Activated T-cell treated with anti-CD3 and anti-CD28 coated beads, Interleukin-2, amount 50 U/mL, for 24 hours (primary cell): ENCODE results near the gene KRTAP4-16.
"Not testable (repeated sequence)": the region's sequence is repeated elsewhere in the genome, so short reads cannot be mapped to it uniquely, and the experiment has no call there.

Source experiments
- DNase-seq: peaks from one replicate; pipeline ENCODE4 v3.0.0-alpha.2; 2020
- H3K27ac Mint-ChIP-seq: 2 replicates; pipeline ENCODE4 v1.8.0; 2020; ENCODE audit warnings: mild to moderate bottlenecking, mixed read lengths
- H3K27me3 Mint-ChIP-seq: 2 replicates; pipeline ENCODE4 v1.8.0; 2020; ENCODE audit warnings: mixed read lengths
- H3K36me3 Mint-ChIP-seq: 2 replicates; pipeline ENCODE4 v1.8.0; 2020; ENCODE audit warnings: low read depth, mixed read lengths
- H3K4me1 Mint-ChIP-seq: 2 replicates; pipeline ENCODE4 v1.8.0; 2020; ENCODE audit warnings: low read depth, mixed read lengths
- H3K4me3 Mint-ChIP-seq: 2 replicates; pipeline ENCODE4 v1.8.0; 2020; ENCODE audit warnings: mild to moderate bottlenecking, moderate library complexity, mixed read lengths
- H3K9me3 Mint-ChIP-seq: 2 replicates; pipeline ENCODE4 v1.8.0; 2020; ENCODE audit warnings: mixed read lengths

Gene KRTAP4-16

DNA sequence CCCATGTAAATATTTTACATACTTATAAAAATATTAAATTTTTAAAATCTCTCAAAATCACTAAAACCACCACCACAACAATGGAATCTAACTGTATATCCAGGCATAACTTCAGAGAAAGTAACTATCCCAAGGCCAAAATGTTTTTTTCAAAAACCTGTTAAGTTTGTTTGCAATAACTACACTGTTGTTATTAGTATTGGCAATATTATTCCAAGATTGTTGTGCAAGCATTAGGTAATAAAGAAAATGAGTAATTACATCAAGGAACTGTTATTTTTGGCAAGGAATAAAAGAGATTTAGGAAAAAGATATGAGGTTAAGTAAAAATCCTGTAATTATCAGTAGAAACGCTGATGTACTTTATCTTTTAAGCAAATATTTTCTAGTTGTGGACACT is 25.4 kb upstream of the KRTAP4-16 start:
- Mint-ChIP-seq H3K9me3 (peaks cover under 1% of the 10 kb centered on the region), H3K27ac (no peak overlapping the region), H3K4me1 (peaks cover 27% of the 10 kb centered on the region), H3K36me3 (no peaks in the 10 kb centered on the region), H3K4me3 (no peak overlapping the region), H3K27me3 (peaks cover 14% of the 10 kb centered on the region)
- DNase-seq: no peak

DNA sequence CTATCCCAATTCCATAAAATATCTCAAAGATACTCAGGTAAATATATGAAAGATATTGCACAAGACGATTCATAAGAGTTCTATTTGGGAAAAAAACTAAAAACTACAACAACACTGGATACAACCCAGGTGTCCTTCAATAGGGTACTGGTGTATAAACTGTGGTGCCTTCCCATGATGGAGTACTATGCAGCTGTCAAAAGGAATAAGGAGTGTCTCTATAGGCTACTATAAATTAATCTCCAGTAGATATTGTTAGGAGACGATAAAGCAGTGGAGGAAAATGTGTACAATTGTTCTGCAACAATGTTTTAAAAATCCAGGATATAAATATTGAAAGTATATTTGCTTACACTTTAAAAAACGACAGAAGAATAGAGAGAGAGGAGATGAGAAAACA is 24.4 kb upstream of the KRTAP4-16 start:
- Mint-ChIP-seq H3K27me3 (peaks cover 19% of the 10 kb centered on the region), H3K4me3 (no peak overlapping the region), H3K4me1 (peaks cover 26% of the 10 kb centered on the region), H3K9me3 (peaks cover 4% of the 10 kb centered on the region), H3K36me3 (no peaks in the 10 kb centered on the region), H3K27ac (no peak overlapping the region)
- no peak for DNase-seq

DNA sequence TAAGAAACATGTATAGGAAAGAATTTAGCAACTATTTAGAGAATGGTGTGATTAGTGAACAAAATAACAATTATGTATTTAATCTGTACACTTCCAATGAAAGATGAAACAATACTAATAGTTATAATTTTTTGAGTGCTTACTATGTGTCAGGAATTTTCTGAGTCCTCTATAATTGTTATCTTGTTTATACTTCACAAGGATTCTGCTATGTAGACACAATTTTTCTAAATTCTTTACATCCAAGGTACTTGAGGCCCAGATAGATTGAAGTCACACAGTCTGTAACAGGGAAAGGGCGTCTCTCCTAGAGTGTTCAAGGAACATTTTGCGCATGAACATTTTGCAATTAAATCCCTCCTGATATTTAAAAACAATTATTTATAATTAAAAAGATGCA is 23.1 kb upstream of the KRTAP4-16 start:
- DNase-seq: no peak
- Mint-ChIP-seq H3K36me3 (no peaks in the 10 kb centered on the region), H3K4me3 (no peak overlapping the region), H3K27me3 (peaks cover 23% of the 10 kb centered on the region), H3K27ac (no peak overlapping the region), H3K4me1 (peaks cover 33% of the 10 kb centered on the region), H3K9me3 (peaks cover 4% of the 10 kb centered on the region)

DNA sequence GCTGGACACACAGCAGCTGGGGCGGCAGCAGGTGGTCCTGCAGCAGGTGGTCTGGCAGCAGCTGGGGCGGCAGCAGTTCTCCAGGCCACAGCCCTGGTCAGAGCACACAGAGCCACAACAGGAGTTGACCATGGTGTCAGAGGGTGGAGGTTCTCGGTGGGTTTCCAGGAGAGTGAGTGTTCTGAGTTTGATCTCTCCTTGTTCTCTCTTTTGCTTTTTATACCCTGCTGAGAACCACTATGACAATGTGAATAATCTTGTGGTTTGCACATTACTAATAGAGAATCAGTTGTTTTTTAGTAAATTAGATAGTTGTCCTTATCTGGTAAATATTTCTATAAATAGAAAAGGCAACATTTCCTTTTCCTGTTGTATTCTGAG is 22.0 kb upstream of the KRTAP4-16 start, which contains the start of gene KRTAP4-12:
Gene KRTAP4-12 (minus strand): TSS at position 192 of the 381 bp plus-strand sequence. CDS start 60 bp downstream, at position 132.
- peaks cover 37% of the 10 kb centered on the region for H3K4me1 Mint-ChIP-seq
- DNase-seq, H3K36me3 Mint-ChIP-seq, H3K9me3 Mint-ChIP-seq, H3K27ac Mint-ChIP-seq, H3K4me3 Mint-ChIP-seq: not testable (repeated sequence)
- H3K27me3 Mint-ChIP-seq: peaks cover 23% of the 10 kb centered on the region

DNA sequence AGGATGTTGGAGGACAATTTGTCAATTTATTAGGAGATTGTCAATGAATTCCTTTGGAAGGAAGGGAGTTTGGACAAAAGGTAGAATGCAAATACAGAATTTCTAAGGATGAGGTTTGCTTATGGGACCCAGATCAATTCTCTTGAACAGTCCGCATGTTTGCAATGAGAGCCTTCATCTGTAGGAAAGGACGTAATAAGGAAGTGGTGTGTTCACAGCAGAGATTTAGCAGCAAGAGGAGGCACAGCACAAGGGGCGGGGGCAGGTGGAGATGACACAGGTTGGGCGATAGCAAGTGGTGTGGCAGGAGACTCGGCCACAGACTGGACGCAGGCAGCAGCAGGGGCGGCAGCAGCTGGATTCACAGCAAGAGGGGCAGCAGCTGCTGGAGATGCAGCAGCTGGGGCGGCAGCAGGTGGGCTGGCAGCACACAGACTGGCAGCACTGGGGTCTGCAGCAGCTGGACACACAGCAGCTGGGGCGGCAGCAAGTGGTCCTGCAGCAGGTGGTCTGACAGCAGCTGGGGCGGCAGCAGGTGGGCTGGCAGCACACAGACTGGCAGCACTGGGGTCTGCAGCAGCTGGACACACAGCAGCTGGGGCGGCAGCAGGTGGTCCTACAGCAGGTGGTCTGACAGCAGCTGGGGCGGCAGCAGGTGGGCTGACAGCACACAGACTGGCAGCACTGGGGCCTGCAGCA is 21.4 kb upstream of the KRTAP4-16 start:
- not testable (repeated sequence) for H3K4me3 Mint-ChIP-seq
- H3K27me3 Mint-ChIP-seq: peaks cover 26% of the 10 kb centered on the region
- peaks cover 37% of the 10 kb centered on the region for H3K4me1 Mint-ChIP-seq

DNA sequence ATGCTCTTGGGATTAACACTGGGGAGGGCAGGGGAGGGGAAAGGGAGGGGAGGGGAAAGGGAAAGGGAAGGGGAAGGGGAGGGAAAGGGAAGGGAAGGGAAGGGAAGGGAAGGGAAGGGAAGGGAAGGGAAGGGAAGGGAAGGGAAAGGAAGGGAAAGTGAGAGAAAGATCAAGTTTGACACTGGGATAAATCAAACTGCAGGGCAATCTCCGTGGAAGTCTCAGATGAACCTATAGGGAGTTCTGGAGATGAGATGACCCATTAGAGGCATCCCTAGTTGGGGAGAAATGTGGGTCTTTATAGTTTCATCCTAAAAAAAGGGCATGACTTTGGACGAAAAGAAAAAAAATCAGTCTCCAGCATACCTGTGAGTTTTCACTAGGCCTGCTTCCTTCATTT is 19.7 kb upstream of the KRTAP4-16 start:
- peaks cover 33% of the 10 kb centered on the region for H3K27me3 Mint-ChIP-seq
- no peak for DNase-seq
- no peak overlapping the region for H3K27ac Mint-ChIP-seq
- no peaks in the 10 kb centered on the region for H3K36me3 Mint-ChIP-seq
- peaks cover 4% of the 10 kb centered on the region for H3K9me3 Mint-ChIP-seq
- H3K4me1 Mint-ChIP-seq: peaks cover 37% of the 10 kb centered on the region
- no peak overlapping the region for H3K4me3 Mint-ChIP-seq

More for the DNA sequence above, 21.4 kb upstream of the KRTAP4-16 start:
- not testable (repeated sequence) for H3K36me3 Mint-ChIP-seq, H3K9me3 Mint-ChIP-seq, DNase-seq, H3K27ac Mint-ChIP-seq

DNA sequence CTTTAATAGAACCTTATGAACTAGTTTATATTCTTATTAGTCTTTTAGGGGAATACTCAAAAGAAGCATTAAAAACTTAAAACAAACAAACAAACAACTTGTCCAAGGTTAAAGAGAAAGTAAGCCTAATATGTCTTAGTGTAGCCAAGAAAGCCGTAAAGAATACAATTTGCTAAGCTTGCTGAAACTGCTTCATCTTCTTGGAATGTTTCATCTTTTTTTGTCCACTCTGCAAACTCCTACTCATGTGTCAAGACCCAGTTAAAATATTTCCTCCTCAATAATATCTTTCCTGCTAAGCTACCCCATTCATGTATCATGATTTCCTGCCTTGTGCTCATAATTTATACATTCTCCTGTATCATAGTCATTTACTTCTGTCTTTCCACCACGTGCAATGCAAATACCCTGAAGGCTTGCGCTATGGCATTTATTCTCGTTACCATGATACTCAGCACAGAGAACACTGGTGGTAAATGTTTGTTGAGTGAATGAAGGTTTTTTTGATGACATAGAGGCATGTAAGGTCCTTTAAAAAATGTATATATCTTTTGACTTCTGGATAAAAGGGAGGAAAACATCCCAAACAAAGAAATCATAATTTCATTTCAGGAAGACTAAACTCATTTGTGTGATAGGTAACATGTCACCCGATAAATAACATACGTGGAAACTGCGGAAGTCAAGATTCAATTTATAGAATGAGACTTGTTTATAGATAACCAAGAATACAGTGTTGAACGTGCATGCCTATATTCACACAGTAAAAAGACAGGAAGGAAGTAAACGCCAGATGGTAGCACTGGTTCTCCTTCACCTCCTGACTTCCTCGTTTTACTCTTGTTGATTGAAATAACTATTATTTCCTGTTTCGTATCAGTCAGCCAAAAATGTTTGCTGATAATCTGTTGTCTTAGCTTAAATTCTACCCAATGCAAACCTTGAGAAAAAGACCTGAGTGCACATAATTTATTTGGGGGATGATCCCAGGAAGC is 18.0 kb upstream of the KRTAP4-16 start:
- H3K4me3 Mint-ChIP-seq, H3K27ac Mint-ChIP-seq, H3K36me3 Mint-ChIP-seq, DNase-seq, H3K9me3 Mint-ChIP-seq: not testable (repeated sequence)
- Mint-ChIP-seq H3K4me1 (peaks cover 24% of the 10 kb centered on the region), H3K27me3 (peaks cover 49% of the 10 kb centered on the region)

DNA sequence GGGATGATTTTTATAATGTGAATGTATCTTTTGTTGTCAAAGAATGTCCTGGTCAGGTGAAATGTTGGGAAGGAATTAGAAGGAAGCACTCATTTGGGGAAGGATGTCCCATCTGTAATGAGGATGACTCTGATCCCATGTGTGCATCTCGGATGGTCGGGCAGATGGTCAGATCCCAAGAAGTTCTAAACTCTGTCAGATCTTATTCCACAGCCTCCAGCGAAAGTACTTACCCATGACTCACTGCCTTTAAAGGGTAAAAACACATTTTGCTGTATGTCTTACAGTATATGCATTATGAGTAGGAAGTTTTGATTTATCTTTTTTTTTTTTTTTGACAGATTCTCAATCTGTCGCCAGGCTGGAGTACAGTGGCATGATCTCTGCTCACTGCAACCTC is 16.7 kb upstream of the KRTAP4-16 start:
- Mint-ChIP-seq H3K36me3 (no peaks in the 10 kb centered on the region), H3K9me3 (peaks cover 4% of the 10 kb centered on the region), H3K27ac (no peak overlapping the region), H3K4me1 (peaks cover 18% of the 10 kb centered on the region), H3K27me3 (peaks cover 52% of the 10 kb centered on the region), H3K4me3 (no peak overlapping the region)
- no peak for DNase-seq

DNA sequence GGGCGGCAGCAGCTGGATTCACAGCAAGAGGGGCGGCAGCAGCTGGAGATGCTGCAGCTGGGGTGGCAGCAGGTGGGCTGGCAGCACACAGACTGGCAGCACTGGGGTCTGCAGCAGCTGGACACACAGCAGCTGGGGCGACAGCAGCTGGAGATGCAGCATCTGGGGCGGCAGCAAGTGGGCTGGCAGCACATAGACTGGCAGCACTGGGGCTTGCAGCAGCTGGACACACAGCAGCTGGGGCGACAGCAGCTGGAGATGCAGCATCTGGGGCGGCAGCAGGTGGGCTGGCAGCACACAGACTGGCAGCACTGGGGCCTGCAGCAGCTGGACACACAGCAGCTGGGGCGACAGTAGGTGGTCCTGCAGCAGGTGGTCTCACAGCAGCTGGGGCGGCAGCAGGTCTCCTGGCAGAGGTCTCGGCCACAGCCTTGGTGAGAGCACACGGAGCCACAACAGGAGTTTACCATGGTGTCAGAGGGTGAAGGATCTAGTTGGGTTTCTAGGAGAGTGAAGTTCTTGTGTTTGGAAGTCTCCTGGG is 15.9 kb upstream of the KRTAP4-16 start, which contains the start of gene KRTAP4-11:
Gene KRTAP4-11 (minus strand): TSS at position 528 of the 541 bp plus-strand sequence. CDS start 58 bp downstream, at position 470.
- not testable (repeated sequence) for H3K27ac Mint-ChIP-seq, H3K36me3 Mint-ChIP-seq, DNase-seq, H3K4me3 Mint-ChIP-seq, H3K9me3 Mint-ChIP-seq
- Mint-ChIP-seq H3K27me3 (peaks cover 49% of the 10 kb centered on the region), H3K4me1 (peaks cover 12% of the 10 kb centered on the region)

DNA sequence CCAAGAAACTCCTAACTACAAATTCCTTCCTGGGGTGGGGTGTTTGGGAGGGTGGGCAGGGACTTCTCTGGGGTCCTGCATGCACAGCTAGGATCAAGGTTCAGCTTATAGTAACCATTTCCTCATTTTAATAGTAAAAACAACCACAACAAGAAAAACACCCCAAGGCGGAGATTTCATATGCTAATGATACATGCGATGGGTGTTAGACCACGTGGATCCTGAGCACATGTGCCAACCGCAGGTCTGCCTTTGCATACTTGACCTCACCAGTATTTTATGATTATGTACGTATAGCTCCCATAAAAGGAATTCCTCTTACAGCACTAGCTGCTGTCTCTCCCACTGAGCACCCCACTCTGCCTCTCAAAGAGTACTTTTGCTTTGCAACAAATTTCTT is 14.3 kb upstream of the KRTAP4-16 start:
- Mint-ChIP-seq H3K27me3 (peaks cover 42% of the 10 kb centered on the region), H3K27ac (no peak overlapping the region), H3K4me1 (peaks cover 10% of the 10 kb centered on the region), H3K36me3 (no peaks in the 10 kb centered on the region), H3K9me3 (peaks cover 2% of the 10 kb centered on the region), H3K4me3 (no peak overlapping the region)
- no peak for DNase-seq

DNA sequence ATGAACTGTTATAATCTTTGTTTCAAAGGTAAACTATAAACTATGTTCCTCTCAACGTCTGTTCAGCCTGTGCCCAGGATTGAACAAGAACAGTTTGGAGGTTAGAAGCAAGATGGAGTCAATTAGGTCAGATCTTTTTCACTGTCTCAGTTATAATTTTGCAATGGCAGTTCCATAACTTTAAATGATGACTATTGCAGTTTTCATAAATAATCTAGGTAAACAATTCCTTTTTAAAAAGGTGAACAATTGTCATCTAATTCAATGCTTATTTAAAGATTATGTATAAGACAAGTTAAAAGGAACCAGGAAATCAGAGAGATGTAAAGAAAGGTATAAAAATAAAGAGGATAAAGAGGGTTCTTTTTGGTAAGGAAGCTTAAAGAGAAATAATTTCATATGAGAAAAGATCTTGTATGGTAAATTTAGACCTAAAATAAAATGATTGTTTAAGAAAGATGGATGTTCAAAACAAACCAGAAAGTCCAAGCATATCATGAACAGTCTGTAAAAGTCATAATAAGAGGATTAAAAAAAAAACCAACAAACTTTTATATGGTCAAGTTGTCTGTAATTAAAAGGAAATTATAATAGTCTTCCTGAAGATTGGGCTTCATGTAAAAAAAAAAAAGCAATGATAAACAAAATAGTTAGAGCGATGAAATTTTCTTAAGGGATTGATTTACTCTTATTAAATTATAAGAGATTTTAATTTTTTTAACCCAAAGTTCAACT is 9.3 kb upstream of the KRTAP4-16 start:
- Mint-ChIP-seq H3K4me1 (no peaks in the 10 kb centered on the region), H3K36me3 (no peaks in the 10 kb centered on the region), H3K4me3 (no peak overlapping the region), H3K27me3 (peaks cover 42% of the 10 kb centered on the region), H3K9me3 (peaks cover 4% of the 10 kb centered on the region), H3K27ac (no peak overlapping the region)
- no peak for DNase-seq

DNA sequence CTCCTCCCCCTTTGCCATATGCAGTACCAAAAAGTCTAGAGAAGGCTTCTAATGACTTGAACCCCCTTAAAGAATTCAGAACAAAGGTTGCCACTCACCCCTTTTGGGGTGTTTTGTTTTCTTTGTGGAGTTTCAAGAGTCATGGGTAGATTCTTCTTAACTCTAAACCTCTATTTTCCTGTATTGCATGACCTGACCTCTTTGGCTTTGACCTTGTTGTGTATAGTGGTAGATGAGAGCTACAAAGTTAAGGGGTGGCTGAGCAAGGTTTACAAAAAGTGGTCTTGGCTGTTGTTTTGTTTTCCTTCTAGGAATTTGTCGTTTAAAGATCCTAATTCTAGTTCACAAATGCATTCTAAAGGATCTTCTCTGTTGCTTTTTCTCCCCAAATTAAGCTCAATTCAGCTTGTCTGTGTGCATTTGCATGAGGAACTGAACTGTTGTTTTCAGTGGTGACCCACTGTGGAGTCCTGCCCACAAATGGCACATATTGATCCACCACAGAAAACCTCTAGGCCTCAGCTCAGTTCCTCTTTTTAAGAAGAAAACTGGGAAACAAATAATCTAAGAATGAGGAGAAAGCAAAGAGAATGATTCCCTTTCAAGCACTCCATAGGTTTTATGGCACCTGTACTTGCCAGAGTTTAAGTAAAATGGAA is 6.8 kb upstream of the KRTAP4-16 start:
- not testable (repeated sequence) for H3K27ac Mint-ChIP-seq, DNase-seq, H3K4me3 Mint-ChIP-seq, H3K4me1 Mint-ChIP-seq, H3K36me3 Mint-ChIP-seq, H3K9me3 Mint-ChIP-seq
- H3K27me3 Mint-ChIP-seq: peaks cover 30% of the 10 kb centered on the region

DNA sequence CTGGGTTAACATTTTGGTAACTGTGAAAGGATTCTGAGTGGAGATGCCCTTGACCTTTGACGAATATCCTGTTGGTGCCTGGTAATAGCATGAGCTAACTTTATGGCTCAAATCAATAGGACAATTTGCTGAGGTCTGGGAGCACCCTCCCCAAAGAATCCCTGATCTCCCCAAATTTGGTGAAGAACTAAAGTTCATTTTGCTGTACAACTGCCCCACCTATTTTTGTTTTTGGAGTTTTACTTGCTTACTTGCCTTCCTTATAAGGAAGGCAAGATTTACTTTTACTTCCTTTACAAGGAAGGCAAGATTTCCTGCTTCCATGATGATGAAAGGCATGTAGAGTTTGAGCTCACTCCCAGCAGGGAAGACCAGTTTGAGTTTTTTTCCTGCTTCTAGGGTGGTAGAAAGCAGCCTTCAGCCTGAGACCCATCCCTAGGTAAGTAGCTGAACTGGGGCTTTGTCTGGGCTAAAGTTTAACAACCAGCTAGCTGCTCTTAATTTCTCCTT is 6.0 kb upstream of the KRTAP4-16 start:
- H3K27me3 Mint-ChIP-seq: peaks cover 27% of the 10 kb centered on the region
- DNase-seq: no peak
- H3K9me3 Mint-ChIP-seq: peaks cover 2% of the 10 kb centered on the region
- no peak overlapping the region for H3K27ac Mint-ChIP-seq
- H3K36me3 Mint-ChIP-seq: no peaks in the 10 kb centered on the region
- H3K4me1 Mint-ChIP-seq: no peaks in the 10 kb centered on the region
- H3K4me3 Mint-ChIP-seq: no peak overlapping the region
